Progenitor cell of endocrine pancreas (in vitro differentiated cells): Measurements from ENCODE around the gene IQGAP2. TPM values are rescaled to one million over a fixed set of nuclear protein-coding genes. Genes with fewer than 3 reads are reported as not detected.

Experiments used
- DNase-seq: peaks from one replicate; pipeline ENCODE4 v3.0.0; 2021; ENCODE audit warnings: low spot score; ENCODE audit not compliant: unreplicated experiment
- H3K27ac Mint-ChIP-seq: 2 replicates; pipeline ENCODE4 v1.8.0; 2021; ENCODE audit warnings: mild to moderate bottlenecking, moderate library complexity, mixed read lengths
- H3K27me3 Mint-ChIP-seq: 2 replicates; pipeline ENCODE4 v1.8.0; 2021; ENCODE audit warnings: mixed read lengths
- H3K36me3 Mint-ChIP-seq: 2 replicates; pipeline ENCODE4 v1.8.0; 2022; ENCODE audit warnings: mixed read lengths; ENCODE audit not compliant: insufficient read depth
- H3K4me1 Mint-ChIP-seq: 2 replicates; pipeline ENCODE4 v1.8.0; 2021; ENCODE audit warnings: low read depth, mixed read lengths
- H3K4me3 Mint-ChIP-seq: 2 replicates; pipeline ENCODE4 v1.8.0; 2021; ENCODE audit warnings: low read depth, mild to moderate bottlenecking, moderate library complexity, mixed read lengths
- H3K9me3 Mint-ChIP-seq: 2 replicates; pipeline ENCODE4 v1.8.0; 2021; ENCODE audit warnings: low read depth, mixed read lengths
- CTCF ChIP-seq: fragments of 200-600 bp; sonication (generic); IDR thresholded peaks from one replicate; pipeline ENCODE4 v1.5.0; 2021; ENCODE audit warnings: antibody characterized with exemption, mild to moderate bottlenecking; ENCODE audit not compliant: unreplicated experiment
- total RNA-seq: library from RNA; stranded (reverse); gene quantifications from 2 replicates; pipeline ENCODE4 v1.2.1, GENCODE V29; 2021

The IQGAP2 gene
- total RNA-seq, 1 donor from 2014 or later: 16.7 TPM

DNA sequence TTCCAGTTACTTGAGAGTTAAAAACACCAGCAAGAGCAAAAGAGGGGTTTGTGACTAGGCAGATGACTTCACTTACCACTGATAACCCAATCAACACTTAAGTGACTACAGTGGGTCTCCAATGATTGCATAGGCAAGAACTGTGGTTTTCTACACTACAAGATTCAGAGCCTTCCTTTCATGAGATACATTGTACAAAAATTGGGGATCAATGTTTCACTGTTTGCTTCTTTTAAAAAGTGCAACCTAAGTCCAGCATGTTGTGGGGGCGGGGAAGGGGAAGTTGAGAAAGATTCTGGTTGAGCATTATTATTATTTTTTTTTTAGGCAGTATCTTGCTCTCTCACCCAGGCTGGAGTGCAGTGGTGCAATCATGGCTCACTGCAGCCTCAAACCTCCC, 3.6 kb downstream of the IQGAP2 start:
- no peak for DNase-seq
- no peak for TF ChIP-seq CTCF
- H3K4me3 Mint-ChIP-seq: no peak overlapping the region
- no peaks in the 10 kb centered on the region for H3K36me3 Mint-ChIP-seq
- no peaks in the 10 kb centered on the region for H3K27me3 Mint-ChIP-seq
- peaks cover 12% of the 10 kb centered on the region for H3K4me1 Mint-ChIP-seq
- H3K9me3 Mint-ChIP-seq: no peaks in the 10 kb centered on the region
- H3K27ac Mint-ChIP-seq: no peak overlapping the region

DNA sequence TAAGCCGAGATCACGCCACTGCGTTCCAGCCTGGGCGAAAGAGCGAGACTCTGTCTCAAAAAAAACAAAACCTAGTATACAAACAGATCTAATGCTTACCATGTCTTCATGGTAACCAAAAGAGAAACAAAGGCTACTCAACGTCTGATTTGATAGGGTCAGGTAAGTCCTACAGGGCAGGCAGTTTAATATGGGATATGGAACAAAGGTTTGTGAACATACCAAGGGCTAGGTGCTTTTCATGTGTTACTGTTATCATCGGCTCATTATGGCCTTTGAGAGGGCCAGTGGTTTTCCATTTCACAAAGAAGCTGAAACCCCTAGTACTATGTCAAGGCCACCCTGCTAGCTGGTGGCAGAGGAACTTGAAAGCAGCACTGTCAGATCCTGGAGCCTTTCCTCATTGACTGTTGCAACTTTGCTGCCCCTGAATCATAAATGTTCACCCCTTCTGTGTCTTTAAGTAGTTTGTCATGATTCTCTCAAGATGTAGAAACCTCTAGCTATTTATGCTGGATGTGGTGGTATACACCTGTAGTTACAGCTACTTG, 5.1 kb downstream of the IQGAP2 start:
- TF ChIP-seq CTCF: no peak
- Mint-ChIP-seq H3K27ac (no peak overlapping the region), H3K4me3 (no peak overlapping the region), H3K9me3 (no peaks in the 10 kb centered on the region), H3K27me3 (no peaks in the 10 kb centered on the region), H3K36me3 (no peaks in the 10 kb centered on the region), H3K4me1 (peaks cover 7% of the 10 kb centered on the region)
- no peak for DNase-seq

- H3K4me1 Mint-ChIP-seq: peaks cover 7% of the 10 kb centered on the region
- no peak overlapping the region for H3K27ac Mint-ChIP-seq
- no peaks in the 10 kb centered on the region for H3K27me3 Mint-ChIP-seq
- TF ChIP-seq CTCF: no peak
- no peak overlapping the region for H3K4me3 Mint-ChIP-seq
- DNase-seq: no peak
- no peaks in the 10 kb centered on the region for H3K9me3 Mint-ChIP-seq
- H3K36me3 Mint-ChIP-seq: no peaks in the 10 kb centered on the region
These were observed 9.4 kb downstream of the IQGAP2 start for GRCh38 chr5:76412511-76412910.

GRCh38 chr5:76413746-76414145, 10.7 kb downstream of the IQGAP2 start:
- no peak for DNase-seq
- H3K9me3 Mint-ChIP-seq: no peaks in the 10 kb centered on the region
- H3K4me1 Mint-ChIP-seq: peaks cover 7% of the 10 kb centered on the region
- H3K27ac Mint-ChIP-seq: no peak overlapping the region
- H3K36me3 Mint-ChIP-seq: no peaks in the 10 kb centered on the region
- H3K4me3 Mint-ChIP-seq: no peak overlapping the region
- H3K27me3 Mint-ChIP-seq: no peaks in the 10 kb centered on the region
- no peak for TF ChIP-seq CTCF

GRCh38 chr5:76414788-76415187, 11.7 kb downstream of the IQGAP2 start:
- Mint-ChIP-seq H3K4me1 (peaks cover 7% of the 10 kb centered on the region), H3K36me3 (no peaks in the 10 kb centered on the region), H3K4me3 (no peak overlapping the region), H3K9me3 (no peaks in the 10 kb centered on the region), H3K27me3 (no peaks in the 10 kb centered on the region), H3K27ac (no peak overlapping the region)
- no peak for TF ChIP-seq CTCF
- DNase-seq: no peak
